NCI-H2227 treated with DMSO at 0.1 percent for 48 hours (cell line): Measurements from ENCODE around the gene LHB.

ENCODE experiments used
- DNase-seq: peaks from one replicate; lab custom pipeline; 2025; lab: John Stamatoyannopoulos, UW

The LHB gene

GRCh38 chr19:49010453-49010852 is 6.4 kb downstream of the LHB start:
- no peak for DNase-seq

- no peak for DNase-seq
These were observed 7.1 kb downstream of the LHB start for GRCh38 chr19:49009828-49010227.

GRCh38 chr19:49006905-49007304 is 10.0 kb downstream of the LHB start:
- no peak for DNase-seq

GRCh38 chr19:49004964-49005614 is 11.8 kb downstream of the LHB start:
- no peak for DNase-seq

- DNase-seq: no peak
These were observed 12.8 kb downstream of the LHB start for GRCh38 chr19:49004133-49004532.

GRCh38 chr19:48999481-49000325 is 17.2 kb downstream of the LHB start:
- DNase-seq: no peak

GRCh38 chr19:48997972-48998371 is 18.9 kb downstream of the LHB start:
- no peak for DNase-seq

GRCh38 chr19:48994035-48994386 is 22.9 kb downstream of the LHB start:
- no peak for DNase-seq

- peak; percentile 96 for DNase-seq
These were observed 23.5 kb downstream of the LHB start, which contains the start of the genes GYS1 and RUVBL2 for GRCh38 chr19:48993175-48994034. TSS of gene GYS1 (minus strand) at chr19:48993309. CDS start at chr19:48993112, 197 bp downstream. TSS of gene RUVBL2 (plus strand) at chr19:48993887. CDS start at chr19:48993912, 25 bp downstream.

- no peak for DNase-seq
These were observed 24.2 kb downstream of the LHB start for GRCh38 chr19:48992581-48993174.

GRCh38 chr19:48991873-48992580 is 24.9 kb downstream of the LHB start:
- DNase-seq: no peak

- no peak for DNase-seq
These were observed 25.8 kb downstream of the LHB start for GRCh38 chr19:48991011-48991609.

GRCh38 chr19:48990400-48990799 is 26.5 kb downstream of the LHB start:
- no peak for DNase-seq

GRCh38 chr19:48989701-48990291 is 27.1 kb downstream of the LHB start:
- DNase-seq: no peak

GRCh38 chr19:48988860-48989259 is 28.0 kb downstream of the LHB start:
- DNase-seq: no peak

GRCh38 chr19:48988286-48988685 is 28.6 kb downstream of the LHB start:
- no peak for DNase-seq

GRCh38 chr19:48987323-48987722 is 29.6 kb downstream of the LHB start:
- no peak for DNase-seq

GRCh38 chr19:48986211-48986610 is 30.7 kb downstream of the LHB start:
- DNase-seq: no peak

GRCh38 chr19:48985711-48986110 is 31.2 kb downstream of the LHB start:
- DNase-seq: no peak

- no peak for DNase-seq
These were observed 34.6 kb downstream of the LHB start for GRCh38 chr19:48982280-48982679.

- no peak for DNase-seq
These were observed 39.8 kb downstream of the LHB start for GRCh38 chr19:48977061-48977460.
